ENCODE measurements around the gene JPH4. TPM values are rescaled to one million over a fixed set of nuclear protein-coding genes. Genes with fewer than 3 reads are reported as not detected.

JPH4 gene
- total RNA-seq, 1 donor from 2014 or later = 5.1 TPM

DNA sequence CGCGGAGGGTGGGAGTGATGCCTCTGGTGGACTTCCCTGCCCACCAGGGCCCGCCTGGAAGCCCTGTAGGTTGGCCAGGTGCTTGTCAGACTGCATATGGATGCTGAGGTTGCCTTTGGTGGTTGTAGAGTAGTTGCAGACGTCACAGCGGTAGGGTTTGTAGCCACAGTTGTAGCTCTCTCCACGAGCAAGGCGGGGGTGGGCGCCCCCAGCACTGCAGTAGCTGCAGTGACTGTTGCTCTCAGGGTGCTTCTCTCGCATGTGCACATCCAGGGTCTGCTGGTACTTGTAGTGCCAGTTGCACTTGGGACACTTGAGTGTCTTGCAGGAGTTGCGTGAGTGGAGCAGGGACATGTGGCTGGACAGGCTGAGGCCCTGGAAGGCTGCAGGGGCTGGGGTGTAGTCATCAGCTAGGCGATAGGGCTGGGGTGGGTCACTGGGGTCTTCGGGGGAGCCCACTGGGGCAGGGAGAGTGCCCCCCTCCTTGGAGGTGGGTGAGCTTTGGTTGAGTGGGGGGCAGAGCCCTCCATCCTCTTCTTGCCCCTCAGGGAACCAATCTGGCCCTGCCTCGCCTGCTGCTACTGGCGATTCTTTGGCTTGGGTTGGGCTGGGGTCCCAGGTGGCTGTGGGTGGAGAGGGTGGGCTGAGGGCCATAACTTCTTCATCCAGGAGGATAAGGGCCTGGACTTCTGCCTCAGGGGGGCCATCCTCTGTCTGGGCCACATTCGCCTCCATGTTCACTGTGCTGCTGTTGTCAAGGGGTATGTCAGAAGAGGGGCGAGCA, 44.7 kb downstream of the JPH4 start:
- H3K4me3 ChIP-seq = no peak overlapping the region
- TF ChIP-seq, protein P1, sequence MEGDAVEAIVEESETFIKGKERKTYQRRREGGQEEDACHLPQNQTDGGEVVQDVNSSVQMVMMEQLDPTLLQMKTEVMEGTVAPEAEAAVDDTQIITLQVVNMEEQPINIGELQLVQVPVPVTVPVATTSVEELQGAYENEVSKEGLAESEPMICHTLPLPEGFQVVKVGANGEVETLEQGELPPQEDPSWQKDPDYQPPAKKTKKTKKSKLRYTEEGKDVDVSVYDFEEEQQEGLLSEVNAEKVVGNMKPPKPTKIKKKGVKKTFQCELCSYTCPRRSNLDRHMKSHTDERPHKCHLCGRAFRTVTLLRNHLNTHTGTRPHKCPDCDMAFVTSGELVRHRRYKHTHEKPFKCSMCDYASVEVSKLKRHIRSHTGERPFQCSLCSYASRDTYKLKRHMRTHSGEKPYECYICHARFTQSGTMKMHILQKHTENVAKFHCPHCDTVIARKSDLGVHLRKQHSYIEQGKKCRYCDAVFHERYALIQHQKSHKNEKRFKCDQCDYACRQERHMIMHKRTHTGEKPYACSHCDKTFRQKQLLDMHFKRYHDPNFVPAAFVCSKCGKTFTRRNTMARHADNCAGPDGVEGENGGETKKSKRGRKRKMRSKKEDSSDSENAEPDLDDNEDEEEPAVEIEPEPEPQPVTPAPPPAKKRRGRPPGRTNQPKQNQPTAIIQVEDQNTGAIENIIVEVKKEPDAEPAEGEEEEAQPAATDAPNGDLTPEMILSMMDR (IDR thresholded peaks at IDR 0.05) = no peak
- no peak overlapping the region for H3K27ac ChIP-seq
- intact Hi-C loops (cut with DNase I) = no loop called here
- no peaks in the 10 kb centered on the region for H3K36me3 ChIP-seq
- ATAC-seq (no peak), DNase-seq (no peak)
- H3K4me1 ChIP-seq = peaks cover 5% of the 10 kb centered on the region
- no peaks in the 10 kb centered on the region for H3K9me3 ChIP-seq
- H3K27me3 ChIP-seq (ENCODE audit: low read depth) = no peaks in the 10 kb centered on the region

DNA sequence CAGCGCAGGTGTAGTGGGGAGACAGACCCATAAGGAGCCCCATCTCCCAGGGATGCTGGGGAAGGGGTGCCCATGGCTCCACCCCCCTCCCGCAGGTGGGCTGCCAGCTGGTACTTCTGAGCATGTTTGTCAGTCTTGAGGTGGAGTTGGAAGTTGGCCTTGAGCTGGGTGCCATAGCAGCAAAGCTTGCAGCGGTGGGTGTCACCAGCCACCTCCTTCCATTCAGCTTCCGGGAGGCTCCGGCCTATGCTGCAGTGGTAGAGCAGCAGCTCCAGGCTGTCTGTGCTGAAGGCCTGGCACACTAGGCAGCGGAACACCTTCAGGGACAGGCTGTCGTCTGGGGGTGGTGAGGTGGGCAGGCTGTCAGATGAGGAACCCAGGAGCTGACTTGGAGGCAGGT, 45.9 kb downstream of the JPH4 start:
- TF ChIP-seq, protein P1 (IDR thresholded peaks at IDR 0.05) = no peak
- Histone ChIP-seq H3K27ac (no peak overlapping the region), H3K4me3 (no peak overlapping the region), H3K4me1 (peaks cover 5% of the 10 kb centered on the region), H3K9me3 (no peaks in the 10 kb centered on the region), H3K36me3 (no peaks in the 10 kb centered on the region), H3K27me3 (ENCODE audit: low read depth) (no peaks in the 10 kb centered on the region)
- DNase-seq (no peak), ATAC-seq (no peak)
- intact Hi-C loops (cut with DNase I) = no loop called here

DNA sequence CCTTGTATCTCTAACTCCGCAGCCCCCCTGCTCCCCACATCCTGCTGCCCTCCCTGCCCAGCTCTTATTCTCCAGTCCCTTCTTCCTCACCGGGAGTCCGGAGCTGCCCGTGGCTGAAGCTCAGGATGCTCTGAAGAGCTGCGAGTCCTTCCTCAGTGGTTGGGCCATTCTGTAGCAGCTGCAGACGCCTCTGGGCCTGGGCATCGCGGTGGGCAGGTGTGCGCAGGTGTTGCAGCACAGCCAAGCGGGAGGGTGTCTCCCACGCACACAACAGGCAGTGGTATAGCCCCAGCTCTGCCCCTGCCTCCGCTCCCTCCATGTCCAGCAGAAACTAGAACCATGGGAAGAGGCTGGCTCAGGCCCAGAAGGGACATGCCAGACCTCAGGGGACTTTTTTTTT, 47.2 kb downstream of the JPH4 start:
- no peaks in the 10 kb centered on the region for H3K36me3 ChIP-seq
- TF ChIP-seq, protein P1 (IDR thresholded peaks at IDR 0.05) = no peak
- no peaks in the 10 kb centered on the region for H3K9me3 ChIP-seq
- H3K4me1 ChIP-seq = peaks cover 5% of the 10 kb centered on the region
- no peak for DNase-seq
- no peak overlapping the region for H3K4me3 ChIP-seq
- intact Hi-C loops (cut with DNase I) = no loop called here
- H3K27me3 ChIP-seq (ENCODE audit: low read depth) = no peaks in the 10 kb centered on the region
- ATAC-seq = no peak
- H3K27ac ChIP-seq = no peak overlapping the region

DNA sequence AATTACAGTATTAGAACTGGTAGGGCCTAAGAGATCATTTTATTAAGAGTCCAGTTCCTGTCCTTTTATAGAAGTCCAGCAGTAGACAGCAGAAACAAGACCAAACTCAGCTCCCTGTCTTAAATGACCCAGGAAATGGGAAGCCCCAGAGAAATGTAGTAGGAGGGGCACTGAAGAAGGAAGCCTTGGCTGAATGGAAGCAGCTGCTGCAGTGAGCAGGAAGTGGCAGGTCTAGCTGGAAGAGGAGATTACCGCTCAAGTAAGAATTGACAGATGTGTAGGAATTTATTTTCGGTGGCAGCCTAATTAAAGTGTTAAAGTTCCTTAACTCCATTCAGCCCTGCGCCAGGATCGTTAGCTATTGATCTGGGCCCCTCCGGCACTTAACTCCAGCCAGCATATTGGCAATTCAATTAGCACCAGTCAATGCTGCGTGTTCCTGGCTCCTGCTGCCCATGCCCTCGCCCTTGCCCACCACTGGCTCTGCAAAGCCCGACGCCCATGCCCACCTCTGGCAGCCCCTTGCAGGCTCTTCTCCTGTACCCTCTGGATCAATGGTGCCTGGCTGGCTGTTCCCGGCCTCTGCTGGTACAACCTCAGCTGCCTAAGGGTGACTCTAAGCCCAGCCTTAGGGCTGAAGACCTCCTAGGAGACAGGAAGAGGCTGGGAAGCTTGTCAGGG, 48.1 kb downstream of the JPH4 start:
- no peaks in the 10 kb centered on the region for H3K27me3 ChIP-seq (ENCODE audit: low read depth)
- H3K4me3 ChIP-seq = no peak overlapping the region
- TF ChIP-seq, protein P1 (IDR thresholded peaks at IDR 0.05) = no peak
- intact Hi-C loops (cut with DNase I) = no loop called here
- peaks cover 5% of the 10 kb centered on the region for H3K4me1 ChIP-seq
- no peaks in the 10 kb centered on the region for H3K9me3 ChIP-seq
- no peaks in the 10 kb centered on the region for H3K36me3 ChIP-seq
- DNase-seq (no peak), ATAC-seq (no peak)
- no peak overlapping the region for H3K27ac ChIP-seq

DNA sequence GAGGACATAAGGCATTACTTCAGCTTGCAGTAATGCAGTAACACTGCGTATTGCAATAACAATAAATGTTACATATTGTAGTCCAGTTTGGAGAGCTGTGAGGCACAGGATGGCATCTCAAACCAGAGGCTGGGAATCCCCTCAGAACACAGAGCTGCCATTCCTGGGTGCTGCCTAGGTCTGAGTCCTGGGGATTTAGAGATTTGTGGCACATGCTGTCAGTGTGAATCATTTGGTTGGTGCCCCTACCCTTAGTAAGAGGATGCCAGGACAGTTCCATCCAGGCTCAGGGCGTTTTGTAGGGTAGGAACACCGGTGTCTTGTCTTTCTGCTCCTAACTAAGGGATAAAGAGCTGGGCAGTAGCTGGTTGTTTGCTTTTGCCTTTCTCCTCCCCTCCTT, 49.6 kb downstream of the JPH4 start:
- H3K4me3 ChIP-seq = no peak overlapping the region
- intact Hi-C loops (cut with DNase I) = no loop called here
- DNase-seq = no peak
- peaks cover 5% of the 10 kb centered on the region for H3K4me1 ChIP-seq
- H3K27me3 ChIP-seq (ENCODE audit: low read depth) = no peaks in the 10 kb centered on the region
- H3K36me3 ChIP-seq = no peaks in the 10 kb centered on the region
- no peak for ATAC-seq
- TF ChIP-seq, protein P1 (IDR thresholded peaks at IDR 0.05) = no peak
- H3K27ac ChIP-seq = no peak overlapping the region
- H3K9me3 ChIP-seq = no peaks in the 10 kb centered on the region
